Globus pallidus (tissue), 1 donor: ENCODE measurements around the gene ADK.
"Not testable (repeated sequence)": the region's sequence is repeated elsewhere in the genome, so short reads cannot be mapped to it uniquely, and the experiment has no call there.

ENCODE experiments used
- DNase-seq: peaks from one replicate; pipeline ENCODE4 v3.0.0-alpha.2; 2015; ENCODE audit warnings: low spot score

The ADK gene

DNA sequence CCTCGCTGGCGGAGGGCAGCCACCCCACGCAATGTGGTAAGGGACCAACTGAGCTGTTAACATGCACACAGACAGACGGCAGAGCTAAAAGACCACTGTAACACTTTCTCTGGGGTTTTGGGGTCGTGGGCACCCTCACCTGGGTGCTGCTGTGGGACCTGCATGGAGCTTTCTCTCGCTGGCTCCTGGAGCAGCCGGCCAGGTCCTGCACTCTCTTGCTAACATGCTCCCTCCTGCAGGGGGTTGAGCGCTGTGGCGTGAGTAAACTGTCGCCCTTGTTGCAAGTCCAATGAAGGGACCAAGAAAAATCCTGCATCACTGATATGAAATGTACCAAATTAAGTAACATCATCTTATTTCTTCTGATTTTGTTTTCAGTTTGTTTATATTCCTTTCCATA is 92.0 kb downstream of the ADK start:
- DNase-seq = no peak

DNA sequence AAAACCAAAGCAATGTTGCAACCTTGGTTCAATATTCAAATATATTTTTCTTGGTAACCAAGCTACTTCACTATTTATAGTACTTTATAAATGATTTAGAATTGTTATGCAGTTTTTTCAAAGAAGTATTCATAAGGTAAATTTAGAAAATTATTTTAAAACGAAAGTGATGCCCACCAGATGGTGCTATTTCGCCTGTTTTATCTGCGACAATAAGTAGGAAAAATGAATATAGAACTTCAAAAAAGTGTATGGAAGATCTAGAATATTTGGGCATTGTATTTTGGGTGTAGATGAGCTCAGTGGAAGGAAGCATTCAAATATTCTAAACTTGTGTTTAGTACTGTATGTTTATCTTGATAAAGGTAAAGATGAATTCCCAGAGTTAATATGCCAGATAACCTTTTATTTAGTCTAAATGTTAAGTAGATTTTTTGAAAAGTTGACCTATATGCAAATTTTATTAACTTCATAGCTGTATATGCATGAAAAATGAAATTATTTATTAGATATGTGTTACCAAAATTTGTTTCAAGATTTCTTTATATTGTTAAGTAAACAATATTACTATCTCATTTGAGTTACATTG is 93.2 kb downstream of the ADK start:
- peak; percentile 28 for DNase-seq

DNA sequence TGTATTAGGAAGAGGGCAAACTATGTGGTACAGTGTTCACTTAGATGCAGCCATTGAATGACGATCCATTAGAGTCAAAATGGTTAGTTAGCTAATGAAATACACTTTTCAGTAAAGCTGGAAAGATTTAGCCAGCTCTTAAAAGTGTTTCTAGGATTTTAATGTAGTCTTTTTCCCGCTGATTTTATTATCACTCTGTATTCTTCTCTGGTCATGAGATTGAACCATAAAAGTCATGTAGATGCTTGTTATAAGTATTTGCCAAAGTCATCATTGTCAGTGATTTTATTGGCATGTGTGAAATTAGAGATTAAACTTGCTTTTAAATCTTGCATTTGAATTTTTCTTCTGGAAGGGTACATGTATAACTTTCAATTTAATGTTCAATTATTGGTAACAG is 93.8 kb downstream of the ADK start:
- DNase-seq = no peak

DNA sequence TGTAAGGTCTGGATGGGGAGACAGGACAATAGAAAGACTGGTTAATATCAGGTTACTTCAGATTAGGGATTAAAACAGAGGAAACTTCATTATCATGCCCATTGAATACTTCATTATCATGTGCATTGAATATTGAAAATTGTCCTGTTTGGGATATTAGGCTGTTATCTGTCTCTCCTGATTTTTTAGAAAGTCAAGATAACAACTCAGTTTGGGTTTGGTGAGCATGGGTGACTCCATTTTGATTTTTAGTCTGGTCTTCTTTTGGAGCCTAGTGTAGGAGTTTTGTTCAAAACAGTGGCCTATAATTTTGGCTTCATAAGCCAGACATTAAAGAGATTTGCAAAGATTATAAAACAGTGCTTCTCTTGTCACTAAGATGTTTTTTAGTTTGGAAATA is 95.5 kb downstream of the ADK start:
- DNase-seq = no peak

DNA sequence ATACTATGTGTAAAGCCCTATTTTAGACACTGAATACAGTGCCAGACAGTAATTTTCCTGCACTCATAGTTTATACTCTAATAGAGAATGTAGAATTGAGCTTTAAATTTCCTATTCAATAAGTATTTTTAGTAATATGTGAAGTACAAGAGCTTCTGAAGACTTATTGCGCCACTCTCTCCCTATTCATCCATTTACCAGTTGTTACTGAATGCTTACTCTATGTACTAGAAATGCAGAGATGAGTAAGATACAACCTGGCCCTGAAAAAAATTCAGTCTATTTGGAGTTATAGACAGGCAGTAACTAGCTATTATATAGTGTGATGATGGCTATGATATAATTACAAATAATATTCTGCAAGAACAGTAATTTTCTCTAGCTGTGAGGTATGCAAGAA is 98.8 kb downstream of the ADK start:
- no peak for DNase-seq

DNA sequence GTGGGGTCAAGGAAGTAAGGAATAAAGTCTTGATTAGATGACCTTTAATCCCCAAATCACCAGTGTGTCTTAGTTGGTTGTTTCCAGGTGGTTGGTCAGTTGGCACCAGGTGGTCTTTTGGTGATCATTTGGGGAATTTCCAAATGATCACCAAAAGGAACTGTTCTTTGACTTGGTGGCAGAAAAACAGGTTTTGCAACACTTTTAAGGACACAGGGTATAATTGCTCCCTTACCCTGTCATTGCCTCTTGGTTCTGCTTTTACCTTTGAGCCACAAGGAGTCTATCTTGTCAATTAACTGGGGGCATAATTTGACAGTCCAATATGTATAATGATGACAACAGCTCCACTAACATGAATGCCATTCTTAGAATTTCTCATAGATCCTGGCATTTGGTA is 104.2 kb downstream of the ADK start:
- DNase-seq = no peak

DNA sequence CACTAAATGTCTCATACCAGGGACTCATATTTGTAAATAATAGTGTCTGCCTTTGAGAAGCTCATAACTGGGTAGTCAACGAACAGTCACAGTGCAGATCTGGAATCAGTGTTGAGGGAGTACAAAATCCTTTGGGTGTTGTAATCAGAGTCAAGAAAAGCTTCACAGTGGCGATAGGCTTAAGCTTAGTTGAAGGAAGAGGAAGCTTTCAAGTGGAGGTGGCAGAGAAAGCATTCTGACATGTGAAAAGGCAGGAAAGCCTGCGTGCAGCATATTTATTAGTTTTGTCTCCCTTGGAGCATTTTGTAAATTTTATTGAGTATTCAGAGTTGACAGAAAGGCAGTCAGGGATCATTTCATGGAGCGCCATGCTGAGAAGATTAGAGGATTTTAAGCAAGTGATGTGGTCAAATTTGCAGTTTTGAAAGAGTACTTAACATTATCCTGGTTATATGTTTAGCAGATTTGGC is 104.9 kb downstream of the ADK start:
- no peak for DNase-seq

DNA sequence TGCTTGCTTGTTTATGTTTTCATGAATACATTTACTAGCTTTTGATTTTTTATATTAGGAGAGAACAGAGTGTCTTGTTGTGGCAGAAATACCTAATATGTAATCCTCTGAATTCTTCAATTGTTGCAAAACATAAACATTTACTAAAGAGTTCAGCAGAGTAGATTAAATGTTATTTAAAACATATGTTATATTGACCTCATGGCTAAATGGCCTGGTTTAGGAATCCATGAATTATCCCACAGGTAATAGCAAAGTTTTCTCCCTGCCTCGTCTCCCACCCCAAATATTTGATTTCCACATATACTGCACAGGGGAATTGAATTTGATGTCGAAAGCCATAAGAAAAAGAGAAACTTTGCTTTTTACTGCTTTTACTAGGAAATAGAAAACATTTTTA is 111.8 kb downstream of the ADK start:
- no peak for DNase-seq

DNA sequence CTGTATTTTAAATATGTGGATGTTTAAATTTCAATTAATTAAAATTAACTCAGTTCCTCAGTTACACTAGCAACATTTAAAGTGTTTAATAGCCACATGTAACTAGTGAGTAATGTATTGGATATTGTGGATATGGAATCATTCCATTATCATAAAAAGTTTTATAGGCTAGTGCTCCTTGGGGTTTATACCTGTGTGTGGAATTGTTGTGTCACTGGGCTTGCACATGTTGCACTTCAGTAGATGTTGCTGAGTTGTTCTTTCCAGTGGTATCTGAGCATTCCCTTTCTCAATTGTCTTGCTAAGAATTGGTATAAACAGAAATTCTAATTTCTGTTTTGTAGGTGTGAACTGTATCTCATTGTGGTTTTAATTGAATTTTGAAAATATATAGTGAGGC is 113.0 kb downstream of the ADK start:
- no peak for DNase-seq

DNA sequence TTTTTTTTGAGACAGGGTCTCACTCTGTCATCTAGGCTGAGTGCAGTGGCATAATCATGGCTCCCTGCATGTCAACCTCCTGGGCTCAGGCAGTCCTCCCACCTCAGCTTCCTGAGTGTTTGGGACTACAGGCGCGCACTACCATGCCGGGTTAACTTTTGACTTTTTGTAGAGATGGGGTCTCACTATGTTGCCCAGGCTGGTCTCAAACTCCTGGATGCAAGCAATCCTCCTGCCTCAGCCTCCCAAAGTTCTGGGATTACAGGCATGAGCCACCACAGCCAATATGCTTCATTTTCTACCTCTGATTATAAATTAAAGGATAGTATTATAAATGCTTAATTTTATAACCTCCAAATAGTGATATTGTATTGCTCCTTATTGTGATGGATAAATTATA is 121.3 kb downstream of the ADK start:
- no peak for DNase-seq

DNA sequence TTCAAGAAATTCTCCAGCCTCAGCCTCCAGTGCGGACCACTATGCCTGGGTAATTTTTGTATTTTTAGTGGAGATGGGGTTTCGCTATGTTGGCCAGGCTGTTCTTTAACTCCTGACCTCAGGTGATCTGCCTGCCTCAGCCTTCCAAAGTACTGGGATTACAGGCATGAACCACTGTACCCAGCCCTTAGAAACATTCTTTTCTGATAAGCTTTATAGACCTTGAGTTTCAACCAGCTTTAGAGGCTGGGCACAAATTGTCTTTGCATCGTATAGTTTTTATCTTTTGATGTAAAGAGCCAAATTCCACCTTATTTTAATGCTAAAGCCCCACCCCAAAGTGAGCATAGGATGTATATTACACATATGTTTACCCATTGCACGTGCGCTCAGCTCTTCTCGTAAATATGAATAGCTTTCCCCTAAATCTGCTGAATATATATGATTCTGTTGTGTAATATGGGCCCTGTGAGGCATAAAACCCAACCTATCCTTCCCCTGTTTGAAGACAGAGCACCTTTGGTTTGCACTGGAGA is 124.8 kb downstream of the ADK start:
- DNase-seq = no peak

DNA sequence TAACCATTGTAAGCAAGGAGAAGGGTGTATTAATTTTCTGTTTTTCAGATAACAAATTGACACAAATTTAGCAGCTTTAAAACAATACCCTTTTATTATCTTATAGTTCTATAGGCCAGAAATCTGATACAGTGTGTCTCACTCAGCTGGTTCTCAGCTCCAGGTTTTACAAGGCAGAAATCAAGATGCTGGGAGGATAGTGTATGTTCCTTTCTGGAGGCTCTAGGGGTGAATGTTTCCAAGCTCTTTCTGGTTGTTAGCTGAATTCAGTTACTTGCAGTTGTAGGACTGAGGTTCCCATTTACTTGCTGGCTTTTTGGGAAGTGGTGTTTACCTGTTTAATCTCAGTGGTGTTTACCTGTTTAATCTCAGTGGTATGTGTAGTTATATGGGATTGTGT is 125.4 kb downstream of the ADK start:
- no peak for DNase-seq

DNA sequence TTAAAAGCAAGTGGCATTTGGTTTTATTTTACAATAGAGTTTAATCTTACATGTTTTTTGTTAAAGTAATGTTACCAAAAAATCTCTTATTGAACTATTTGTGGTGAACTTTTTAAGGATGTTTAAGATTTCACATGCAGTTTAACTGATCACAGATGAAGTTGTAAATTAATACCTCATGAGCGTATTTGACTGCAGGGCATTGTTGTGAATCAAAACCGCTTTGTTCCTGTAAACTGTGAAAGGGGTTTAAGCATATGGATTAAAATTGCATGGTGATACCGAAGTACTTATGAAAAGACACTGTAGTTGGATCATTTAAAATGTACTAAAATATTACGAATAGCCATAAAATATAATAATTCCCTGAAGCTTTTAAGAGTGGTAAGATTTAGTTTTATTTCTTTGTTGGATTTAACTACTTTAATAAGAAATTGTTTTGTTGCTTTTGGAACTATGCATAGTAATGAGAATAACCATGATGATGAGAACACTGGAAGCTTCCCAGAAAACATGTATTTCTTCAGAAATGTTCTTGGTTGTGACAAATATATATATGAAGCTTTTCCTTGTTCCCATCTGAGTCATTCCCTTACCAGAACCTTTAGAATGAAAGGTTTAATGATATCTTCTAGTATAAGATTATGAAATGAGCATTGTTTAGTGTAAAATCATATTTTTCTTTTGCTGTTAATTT is 131.3 kb downstream of the ADK start:
- no peak for DNase-seq

DNA sequence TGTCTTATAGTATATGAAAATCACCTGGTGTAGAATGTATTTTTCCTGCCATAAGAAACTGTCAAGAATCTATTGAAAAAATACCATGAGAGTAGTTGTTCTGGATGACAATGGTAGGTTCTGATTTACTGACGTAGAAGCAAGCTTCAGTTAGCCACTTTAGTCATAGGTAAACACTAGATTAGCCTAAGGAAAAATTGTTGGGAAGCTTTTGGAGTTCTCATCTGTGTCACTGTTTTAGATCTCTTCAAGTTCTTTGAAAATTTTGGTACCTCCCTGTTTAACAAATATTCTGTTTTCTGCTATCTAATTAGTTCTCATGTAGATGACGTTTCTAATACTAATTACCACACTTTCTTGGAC is 131.8 kb downstream of the ADK start:
- DNase-seq = no peak

DNA sequence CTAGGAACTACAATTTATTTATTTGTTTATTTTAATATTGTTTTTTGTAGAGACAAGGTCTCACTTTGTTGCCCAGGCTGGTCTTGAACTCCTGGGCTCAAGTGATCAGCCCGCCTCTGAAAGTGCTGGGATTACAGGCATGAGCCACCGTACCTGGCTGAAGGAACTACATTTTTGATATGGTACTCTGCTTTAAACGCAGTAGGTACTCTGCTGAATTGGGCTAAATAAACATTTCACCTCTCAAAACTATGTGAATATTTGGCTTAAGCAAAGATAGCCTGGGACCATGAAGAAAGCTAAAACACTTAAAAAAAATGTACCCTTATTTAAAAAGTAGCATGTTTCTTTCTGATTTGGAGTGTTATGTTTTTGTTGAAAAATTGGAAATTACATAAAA is 138.2 kb downstream of the ADK start:
- no peak for DNase-seq

DNA sequence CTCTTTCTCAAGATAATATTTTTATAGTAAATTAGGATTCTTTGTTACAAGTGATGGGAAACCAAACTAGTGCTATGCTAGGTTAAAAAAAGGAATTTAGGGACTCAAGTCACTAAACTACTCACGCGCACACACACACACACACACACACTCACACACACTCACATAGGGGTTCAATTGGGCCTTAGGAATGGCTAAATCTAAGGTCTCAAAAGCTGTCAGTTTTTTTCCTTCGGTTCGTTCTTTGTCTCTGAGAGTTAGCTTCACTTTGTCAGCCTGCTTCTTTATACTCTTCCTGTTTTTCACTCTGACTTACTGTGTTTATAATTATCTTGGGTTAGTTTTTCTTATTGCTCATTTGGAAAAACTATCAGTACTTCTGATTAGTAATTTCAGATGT is 138.9 kb downstream of the ADK start:
- DNase-seq = no peak

DNA sequence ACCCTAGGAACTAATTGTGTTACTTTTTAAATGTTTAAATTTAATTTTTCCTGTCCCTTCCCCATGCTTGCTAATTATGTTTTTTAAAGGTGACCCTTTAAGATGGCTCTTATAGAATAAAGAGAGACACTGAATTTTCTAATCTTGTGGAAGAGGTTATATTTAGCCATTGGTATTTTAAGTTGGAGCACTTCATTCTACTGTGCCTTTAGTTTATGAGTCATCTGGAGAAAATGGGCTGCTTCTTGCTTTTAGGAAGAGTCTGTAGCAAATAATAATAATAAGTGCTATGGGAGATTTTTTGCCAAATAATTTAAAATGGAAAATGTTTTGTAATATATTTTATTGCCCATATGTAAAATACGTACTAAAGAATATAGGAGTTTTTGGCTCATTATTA is 139.7 kb downstream of the ADK start:
- DNase-seq = no peak

DNA sequence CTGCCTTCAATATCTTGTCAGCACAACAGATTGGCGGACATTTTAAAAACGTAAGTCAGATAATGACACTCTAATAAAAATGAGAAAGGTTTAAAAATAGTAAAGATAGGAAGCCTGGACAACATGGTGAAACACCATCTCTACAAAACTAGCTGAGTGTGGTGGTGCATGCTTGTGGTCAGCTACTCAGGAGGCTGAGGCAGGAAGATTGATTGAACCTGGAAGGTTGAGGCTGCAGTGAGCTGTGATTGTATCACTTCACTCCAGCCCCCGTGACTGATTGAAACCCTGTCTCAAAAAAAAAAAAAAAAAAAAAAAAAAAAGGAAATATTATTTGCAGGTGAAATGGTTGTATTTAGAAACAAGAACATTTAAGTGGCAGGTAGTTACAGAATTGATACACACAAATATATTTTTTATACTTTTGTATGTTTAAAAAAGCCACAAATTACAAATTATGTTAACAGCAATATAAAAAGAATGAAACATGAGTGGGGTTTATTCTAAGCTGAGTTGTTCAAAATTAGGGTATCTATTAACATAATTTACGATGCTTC is 141.9 kb downstream of the ADK start:
- no peak for DNase-seq

DNA sequence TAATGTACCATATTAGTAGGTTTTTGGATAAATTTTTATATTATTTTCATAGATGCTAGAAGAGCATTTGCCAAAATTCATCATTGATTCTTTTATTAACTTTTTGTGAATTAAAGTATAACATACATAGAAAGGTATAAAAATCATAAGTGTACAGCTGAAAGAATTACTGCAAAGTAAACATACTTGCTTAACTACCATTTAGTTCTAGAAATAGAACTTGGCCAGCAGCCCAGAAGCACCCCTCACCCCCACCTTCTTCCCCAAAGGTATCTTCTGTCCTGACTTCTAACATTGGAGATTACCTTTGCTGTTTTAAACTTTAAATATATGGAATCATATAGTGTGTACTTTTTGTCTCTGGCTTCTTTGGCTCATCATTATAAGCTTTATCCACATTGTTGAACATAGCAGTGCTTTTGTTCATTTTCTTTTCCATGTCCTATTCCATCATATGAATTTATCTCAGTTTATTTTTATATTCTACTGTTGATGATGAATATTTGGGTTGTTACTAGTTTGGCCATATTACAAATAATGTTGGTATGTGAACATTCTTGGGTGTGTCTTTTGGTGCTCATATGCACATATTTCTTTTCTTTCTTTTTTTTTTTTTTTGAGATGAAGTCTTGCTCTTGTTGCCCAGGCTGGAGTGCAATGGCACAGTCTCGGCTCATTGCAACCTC is 142.8 kb downstream of the ADK start:
- DNase-seq = no peak

DNA sequence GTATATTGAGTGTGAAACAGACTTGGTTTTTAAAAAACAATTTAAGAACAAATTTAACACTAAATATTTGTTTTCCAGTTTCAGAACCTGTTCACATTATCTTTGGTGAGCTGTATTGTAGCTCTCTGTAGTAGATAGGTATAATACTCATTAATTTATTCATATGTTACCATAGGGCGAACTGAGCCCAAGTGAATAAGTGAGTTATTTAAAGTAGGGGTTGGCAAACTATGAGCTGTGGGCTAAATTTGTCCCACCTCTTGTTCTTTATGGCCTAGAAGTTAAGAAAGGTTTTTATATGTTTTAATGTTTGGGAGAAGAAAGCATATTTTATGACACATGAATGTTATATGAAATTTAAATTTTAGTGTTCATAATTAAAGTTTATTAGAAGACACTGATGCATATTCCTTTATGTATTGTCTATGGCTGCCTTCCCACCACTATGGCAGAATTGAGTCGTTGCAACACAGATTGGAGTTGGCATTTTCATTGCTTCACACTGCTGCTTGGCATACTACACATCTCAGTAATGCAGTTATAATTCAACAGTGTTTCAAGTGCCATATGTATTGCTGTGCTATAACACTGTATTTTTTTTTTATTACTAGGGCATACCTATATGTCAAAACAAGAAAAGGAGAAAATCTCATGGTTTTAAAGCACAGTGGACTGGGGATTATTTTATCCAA is 146.5 kb downstream of the ADK start:
- DNase-seq = no peak

DNA sequence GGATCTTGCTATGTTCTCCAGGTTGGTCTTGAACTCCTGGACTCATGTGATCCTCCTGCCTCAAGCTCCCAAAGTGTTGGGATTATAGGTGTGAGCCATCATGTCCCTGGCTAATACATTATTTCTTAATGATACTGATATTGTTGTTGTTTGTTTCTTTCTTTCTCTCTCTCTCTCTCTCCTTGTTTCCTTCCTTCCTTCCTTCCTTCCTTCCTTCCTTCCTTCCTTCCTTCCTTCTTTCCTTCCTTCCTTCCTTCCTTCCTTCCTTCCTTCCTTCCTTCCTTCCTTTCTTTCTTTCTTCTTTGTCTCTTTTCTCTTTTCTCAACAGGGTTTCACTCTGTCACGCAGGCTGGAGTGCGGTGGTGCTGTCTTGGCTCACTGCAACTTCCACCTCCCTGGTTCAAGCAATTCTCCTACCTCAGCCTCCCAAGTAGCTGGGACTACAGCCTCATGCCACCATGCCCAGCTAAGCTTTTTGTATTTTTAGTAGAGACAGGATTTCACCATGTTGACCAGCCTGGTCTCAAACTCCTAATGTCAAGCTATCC is 149.1 kb downstream of the ADK start:
- DNase-seq = not testable (repeated sequence)

DNA sequence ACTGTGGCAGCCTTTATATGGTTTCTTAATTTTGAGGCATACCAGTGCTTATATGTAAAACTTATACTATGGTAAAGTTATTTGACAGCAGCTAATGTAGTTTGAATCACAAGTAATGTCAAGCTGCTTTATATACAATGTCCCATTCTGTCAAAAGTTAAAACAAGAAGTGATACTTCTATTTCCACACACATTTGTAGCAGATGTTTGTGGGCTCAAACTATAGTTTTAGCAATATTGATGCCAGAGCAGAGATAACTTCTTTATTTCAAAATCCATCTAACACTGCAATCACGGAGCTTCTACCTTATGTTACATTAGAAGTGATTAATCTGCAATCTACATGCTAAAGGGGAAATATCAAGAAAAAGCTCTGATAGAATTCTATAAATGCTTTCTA is 149.6 kb downstream of the ADK start:
- DNase-seq = no peak
